H7 (cell line): ENCODE measurements around the gene PCNT. TPM values are rescaled to one million over a fixed set of nuclear protein-coding genes. Genes with fewer than 3 reads are reported as not detected.
"Not testable (repeated sequence)": the region's sequence is repeated elsewhere in the genome, so short reads cannot be mapped to it uniquely, and the experiment has no call there.

ENCODE experiments used
- DNase-seq: peaks from one replicate; pipeline ENCODE4 v3.0.0; 2012
- H3K27me3 ChIP-seq: 2 replicates; pipeline ENCODE4 v1.6.0; 2011; ENCODE audit warnings: mild to moderate bottlenecking, low read length; ENCODE audit not compliant: control insufficient read depth, insufficient read depth
- H3K36me3 ChIP-seq: replicated peaks from 2 replicates; pipeline ENCODE4 v1.5.1; 2011; ENCODE audit warnings: low read length; ENCODE audit not compliant: control insufficient read depth, insufficient read depth
- H3K4me3 ChIP-seq: 2 replicates; pipeline ENCODE4 v1.5.1; 2011; ENCODE audit warnings: low read depth, mild to moderate bottlenecking, control low read depth, low read length, moderate library complexity; ENCODE audit not compliant: insufficient read depth
- total RNA-seq: library from RNA; depleted of rRNA; stranded (reverse); fragments of >200 nt; shearing (Covaris generic); gene quantifications from 2 replicates; pipeline ENCODE4 v1.2.3, GENCODE V29; 2014

PCNT gene
- total RNA-seq, 1 experiment from 2014 or later = 20.7 TPM

- no peaks in the 10 kb centered on the region for H3K27me3 ChIP-seq
- peaks cover 13% of the 10 kb centered on the region for H3K36me3 ChIP-seq
- peak; percentile 61 for DNase-seq
- H3K4me3 ChIP-seq = no peak overlapping the region
Measured at GRCh38 chr21:46369520-46370235, 45.7 kb downstream of the PCNT start.

GRCh38 chr21:46371204-46372013, 47.5 kb downstream of the PCNT start:
- no peak overlapping the region for H3K4me3 ChIP-seq
- DNase-seq = no peak
- H3K27me3 ChIP-seq = no peaks in the 10 kb centered on the region
- H3K36me3 ChIP-seq = peaks cover 10% of the 10 kb centered on the region

- Histone ChIP-seq H3K36me3 (peaks cover 7% of the 10 kb centered on the region), H3K27me3 (no peaks in the 10 kb centered on the region), H3K4me3 (no peak overlapping the region)
- no peak for DNase-seq
Measured at GRCh38 chr21:46372014-46372485, 48.1 kb downstream of the PCNT start.

- H3K4me3 ChIP-seq, H3K36me3 ChIP-seq, H3K27me3 ChIP-seq, DNase-seq: not testable (repeated sequence)
Measured at GRCh38 chr21:46372947-46373346, 49.0 kb downstream of the PCNT start.

GRCh38 chr21:46374761-46375389, 50.9 kb downstream of the PCNT start:
- no peak overlapping the region for H3K4me3 ChIP-seq
- DNase-seq = no peak
- H3K36me3 ChIP-seq = peaks cover 5% of the 10 kb centered on the region
- H3K27me3 ChIP-seq = no peaks in the 10 kb centered on the region

GRCh38 chr21:46375560-46376230, 51.7 kb downstream of the PCNT start:
- no peaks in the 10 kb centered on the region for H3K27me3 ChIP-seq
- H3K36me3 ChIP-seq = peaks cover 5% of the 10 kb centered on the region
- DNase-seq = peak; percentile 62
- H3K4me3 ChIP-seq = no peak overlapping the region

- Histone ChIP-seq H3K27me3 (no peaks in the 10 kb centered on the region), H3K36me3 (peaks cover 5% of the 10 kb centered on the region), H3K4me3 (no peak overlapping the region)
- DNase-seq = no peak
Measured at GRCh38 chr21:46376231-46376628, 52.3 kb downstream of the PCNT start.

GRCh38 chr21:46376856-46377453, 53.0 kb downstream of the PCNT start:
- no peaks in the 10 kb centered on the region for H3K27me3 ChIP-seq
- peaks cover 3% of the 10 kb centered on the region for H3K36me3 ChIP-seq
- peak; percentile 63 for DNase-seq
- H3K4me3 ChIP-seq = no peak overlapping the region

GRCh38 chr21:46377789-46378188, 53.8 kb downstream of the PCNT start:
- no peak for DNase-seq
- no peaks in the 10 kb centered on the region for H3K36me3 ChIP-seq
- no peaks in the 10 kb centered on the region for H3K27me3 ChIP-seq
- no peak overlapping the region for H3K4me3 ChIP-seq

GRCh38 chr21:46379105-46379504, 55.1 kb downstream of the PCNT start:
- Histone ChIP-seq H3K27me3 (no peaks in the 10 kb centered on the region), H3K36me3 (no peaks in the 10 kb centered on the region), H3K4me3 (no peak overlapping the region)
- DNase-seq = no peak

- H3K27me3 ChIP-seq = no peaks in the 10 kb centered on the region
- DNase-seq = no peak
- no peaks in the 10 kb centered on the region for H3K36me3 ChIP-seq
- no peak overlapping the region for H3K4me3 ChIP-seq
Measured at GRCh38 chr21:46379691-46380090, 55.7 kb downstream of the PCNT start.

GRCh38 chr21:46381541-46381940, 57.6 kb downstream of the PCNT start:
- Histone ChIP-seq H3K4me3 (no peak overlapping the region), H3K36me3 (peaks cover 3% of the 10 kb centered on the region; the same call in 1 of the 2 replicates), H3K27me3 (no peaks in the 10 kb centered on the region)
- no peak for DNase-seq

GRCh38 chr21:46384556-46384955, 60.6 kb downstream of the PCNT start:
- no peak for DNase-seq
- Histone ChIP-seq H3K4me3 (no peak overlapping the region), H3K36me3 (peaks cover 3% of the 10 kb centered on the region; the same call in 1 of the 2 replicates), H3K27me3 (no peaks in the 10 kb centered on the region)
